GM10266 (cell line): ENCODE data around the gene AUTS2.

ENCODE experiments used
- DNase-seq: peaks from one replicate; pipeline ENCODE4 v3.0.0; 2012; ENCODE audit errors: extremely low spot score
- CTCF ChIP-seq: IDR thresholded peaks from 2 replicates; pipeline ENCODE4 v1.5.1; 2012; ENCODE audit warnings: mild to moderate bottlenecking, low read depth; ENCODE audit not compliant: control insufficient read depth, insufficient read depth; ENCODE audit errors: missing control alignments

AUTS2 gene

GRCh38 chr7:69951458-69951857 lies 353.2 kb downstream of the AUTS2 start:
- DNase-seq: no peak
- no peak for TF ChIP-seq CTCF

- DNase-seq: peak; percentile 8
- TF ChIP-seq CTCF: no peak
Observed at GRCh38 chr7:69953136-69954067, 355.1 kb downstream of the AUTS2 start.

- no peak for TF ChIP-seq CTCF
- DNase-seq: no peak
Observed at GRCh38 chr7:69956541-69956940, 358.3 kb downstream of the AUTS2 start.

GRCh38 chr7:69957661-69958060 lies 359.4 kb downstream of the AUTS2 start:
- no peak for DNase-seq
- no peak for TF ChIP-seq CTCF

- no peak for DNase-seq
- TF ChIP-seq CTCF: no peak
Observed at GRCh38 chr7:69959789-69960499, 361.7 kb downstream of the AUTS2 start.

- no peak for TF ChIP-seq CTCF
- DNase-seq: no peak
Observed at GRCh38 chr7:69961436-69961835, 363.2 kb downstream of the AUTS2 start.

GRCh38 chr7:69962186-69963065 lies 364.2 kb downstream of the AUTS2 start:
- TF ChIP-seq CTCF: no peak
- DNase-seq: peak; percentile 12
